OCI-LY1 (cell line): Measurements from ENCODE around the gene RGS17.

Experiments
- CTCF ChIP-seq: fragments of 200-600 bp; sonication (generic), shearing (Covaris generic); IDR thresholded peaks from 2 replicates; pipeline ENCODE4 v1.5.1; 2017; ENCODE audit warnings: mild to moderate bottlenecking, antibody characterized with exemption, low read length, moderate library complexity, mixed read lengths
- EZH2 ChIP-seq: fragments of 200-600 bp; sonication (generic), shearing (Covaris generic); IDR thresholded peaks from 2 replicates; pipeline ENCODE4 v1.8.0; 2017; ENCODE audit warnings: borderline replicate concordance, mixed run types, mild to moderate bottlenecking, antibody characterized with exemption, low read length, moderate library complexity, mixed read lengths

- no peak for TF ChIP-seq CTCF
- TF ChIP-seq EZH2 = no peak
These were observed 155.7 kb downstream of the RGS17 start for GRCh38 chr6:152975204-152975915.
